Measurements from ENCODE around the gene PTCSC3.

GRCh38 chr14:36091096-36091495, 85.4 kb downstream of the PTCSC3 start:
- no peak for TF ChIP-seq CTCF (IDR thresholded peaks at IDR 0.05; ENCODE audit: low read length)
- no peak for TF ChIP-seq EZH2 (IDR thresholded peaks at IDR 0.05; ENCODE audit: borderline replicate concordance, low read length)

Data from OCI-LY1 (cell line).